NCI-H2171 (cell line): Measurements from ENCODE around the gene DENND4C.

ENCODE experiments used
- DNase-seq: peaks from one replicate; lab custom pipeline; 2025; lab: John Stamatoyannopoulos, UW

The DENND4C gene

DNA sequence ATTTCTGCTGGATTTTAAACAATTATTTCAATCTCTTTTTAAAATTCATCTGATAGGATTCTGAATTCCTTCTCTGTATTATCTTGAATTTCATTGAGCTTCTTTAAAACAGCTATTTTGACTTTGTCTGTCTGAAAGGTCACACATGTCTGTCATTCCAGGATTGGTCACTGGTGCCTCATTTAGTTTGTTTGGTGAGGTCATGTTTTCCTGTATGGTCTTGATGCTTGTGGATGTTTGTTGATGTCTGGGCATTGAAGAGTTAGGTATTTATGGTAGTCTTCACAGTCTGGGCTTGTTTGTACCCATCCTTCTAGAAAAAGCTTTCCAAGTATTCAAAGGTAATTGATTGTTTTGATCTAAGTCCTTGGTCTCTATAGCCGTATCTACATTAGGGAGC, 39.1 kb downstream of the DENND4C start:
- no peak for DNase-seq

DNA sequence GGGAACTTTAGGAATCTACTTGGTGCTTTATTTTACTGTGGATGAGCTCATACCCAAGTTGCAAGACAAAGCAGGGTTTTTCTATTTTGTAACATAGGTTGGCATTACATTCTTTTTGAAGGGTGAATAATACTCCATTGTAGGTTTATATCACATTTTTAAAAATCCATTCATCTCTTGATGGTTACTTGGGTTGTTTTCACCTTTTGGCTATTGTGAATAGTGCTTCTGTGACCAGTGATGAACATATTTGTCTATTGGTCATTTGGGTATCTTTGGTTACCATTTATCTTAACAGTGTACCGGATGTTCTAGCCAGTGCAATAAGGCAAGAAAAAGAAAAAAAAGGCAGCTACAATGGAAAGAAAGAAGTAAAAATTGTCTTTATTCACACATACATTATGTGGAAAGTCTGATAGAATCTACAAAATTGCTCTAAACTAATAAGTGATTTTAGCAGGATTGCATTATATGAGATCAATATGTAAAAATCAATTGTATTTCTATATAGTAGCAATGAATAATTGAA, 40.0 kb downstream of the DENND4C start:
- no peak for DNase-seq

DNA sequence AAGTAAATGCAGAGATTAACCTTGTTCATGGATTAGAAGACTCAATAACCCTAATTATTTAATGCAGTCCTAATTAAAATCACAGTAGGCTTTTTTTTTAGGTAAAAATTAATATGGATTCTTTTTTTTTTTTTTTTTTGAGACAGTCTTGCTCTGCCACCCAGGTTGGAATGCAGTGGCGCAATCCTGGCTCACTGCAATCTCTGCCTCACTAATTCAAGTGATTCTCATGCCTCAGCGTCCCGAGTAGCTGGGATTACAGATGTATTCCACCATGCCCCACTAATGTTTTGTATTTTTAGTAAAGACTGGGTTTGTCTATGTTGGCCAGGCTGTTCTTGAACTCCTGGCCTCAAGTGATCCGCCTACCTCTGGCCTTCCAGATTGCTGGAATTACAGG, 40.6 kb downstream of the DENND4C start:
- no peak for DNase-seq

DNA sequence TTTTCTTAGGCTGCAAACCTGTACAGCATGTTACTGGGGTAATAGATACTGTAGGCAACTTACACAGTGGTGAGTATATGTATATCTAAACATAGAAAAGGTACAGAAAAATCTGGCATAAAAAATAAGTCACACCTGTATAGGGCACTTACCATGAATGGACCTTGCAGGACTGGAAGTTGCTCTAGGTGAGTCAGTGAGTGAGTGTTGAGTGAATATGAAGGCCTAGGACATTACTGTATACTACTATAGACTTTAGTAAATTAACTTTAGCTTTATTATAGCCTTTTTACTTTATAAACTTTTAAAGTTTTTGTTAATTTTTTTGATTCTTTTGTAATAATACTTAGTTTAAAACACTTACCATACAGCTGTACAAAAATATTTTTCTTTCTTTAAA, 51.3 kb downstream of the DENND4C start:
- no peak for DNase-seq

DNA sequence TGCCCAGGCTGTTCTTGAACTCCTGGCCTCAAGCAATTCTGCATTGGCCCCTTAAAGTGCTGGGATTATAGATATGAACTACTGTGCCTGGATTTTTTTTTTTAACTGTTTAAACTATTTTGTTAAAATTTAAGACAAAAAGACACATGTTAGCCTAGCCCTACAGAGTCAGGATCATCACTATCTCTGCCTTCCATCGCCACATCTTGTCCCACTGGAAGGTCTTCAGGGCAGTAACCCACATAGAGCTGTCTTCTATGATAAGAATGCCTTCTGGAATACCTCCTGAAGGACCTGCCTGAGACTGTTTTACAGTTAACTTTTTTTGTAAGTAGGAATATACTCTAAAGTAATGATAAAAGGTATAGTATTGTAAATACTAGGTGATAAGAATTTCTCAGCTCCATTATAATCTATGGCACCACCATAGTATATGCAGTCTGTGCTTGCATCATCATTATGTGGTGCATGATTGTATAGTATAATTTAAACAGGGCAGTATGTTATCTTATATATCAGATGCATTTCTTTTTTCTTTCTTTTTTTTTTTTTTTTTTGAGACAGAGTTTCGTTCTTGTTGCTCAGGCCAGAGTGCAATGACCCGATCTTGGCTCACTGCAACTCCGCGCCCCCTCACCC, 52.7 kb downstream of the DENND4C start:
- no peak for DNase-seq

DNA sequence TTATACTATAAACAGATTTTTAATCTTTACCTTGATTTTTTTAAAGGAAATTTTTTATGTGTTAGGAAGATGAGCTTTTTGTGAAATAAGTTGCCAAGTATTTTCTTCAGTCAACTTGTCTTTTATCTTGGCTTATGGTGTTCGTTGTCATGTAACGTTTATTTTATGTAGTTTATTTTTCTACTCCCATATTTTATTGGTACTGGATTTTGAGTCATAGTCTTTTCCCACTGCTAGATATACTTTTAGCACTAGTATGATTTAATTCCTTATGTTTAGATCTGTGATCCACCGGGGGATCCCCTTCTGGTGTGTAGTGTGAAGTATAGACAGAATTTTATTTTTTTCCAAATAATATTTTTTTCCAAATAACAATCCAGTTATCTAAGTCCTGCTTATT, 54.2 kb downstream of the DENND4C start:
- DNase-seq = no peak

DNA sequence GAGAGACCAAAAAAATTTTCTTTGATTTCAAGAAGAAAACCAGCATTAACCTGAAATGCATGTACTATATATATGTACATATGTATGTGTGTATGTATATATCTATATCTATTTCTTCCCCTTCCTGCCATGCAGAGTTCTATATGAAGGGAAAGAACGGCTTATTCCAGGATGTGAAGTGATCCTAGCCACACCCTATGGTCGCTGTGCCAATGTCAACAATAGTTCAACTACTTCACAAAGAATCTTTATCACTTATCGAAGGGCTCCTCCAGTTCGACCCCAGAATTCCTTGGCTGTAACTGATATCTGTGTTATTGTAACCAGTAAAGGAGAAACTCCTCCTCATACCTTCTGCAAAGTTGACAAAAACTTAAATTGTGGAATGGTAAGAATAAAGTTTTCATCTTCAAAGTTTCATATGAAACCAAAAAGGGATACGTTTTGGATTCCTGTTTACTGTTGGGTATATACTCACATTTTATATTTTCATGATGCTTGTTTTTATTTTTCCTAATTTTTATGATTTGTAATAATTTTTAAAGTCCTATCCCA, 56.2 kb downstream of the DENND4C start:
- DNase-seq = no peak

- no peak for DNase-seq
Observed at GRCh38 chr9:19288081-19288480, 57.6 kb downstream of the DENND4C start.

GRCh38 chr9:19290103-19290502, 59.6 kb downstream of the DENND4C start:
- no peak for DNase-seq

DNA sequence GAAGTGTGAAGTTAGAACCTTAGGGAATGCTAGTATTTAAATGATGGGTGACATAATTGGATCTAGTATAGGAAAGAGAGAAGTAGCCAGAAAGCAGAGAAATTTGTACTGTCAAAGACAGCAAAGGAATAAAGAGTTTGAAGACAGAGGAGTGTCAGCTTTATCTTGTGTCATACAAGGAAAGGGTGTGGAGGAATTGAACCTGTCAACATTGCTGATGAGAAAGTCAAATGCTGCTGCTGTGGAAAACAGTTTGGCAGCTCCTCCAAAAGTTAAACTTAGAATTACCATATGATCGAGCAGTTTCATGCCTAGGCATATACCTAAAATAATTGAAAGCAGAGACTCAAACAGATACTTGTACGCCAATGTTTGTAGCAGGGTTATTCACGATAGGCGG, 63.7 kb downstream of the DENND4C start:
- no peak for DNase-seq

DNA sequence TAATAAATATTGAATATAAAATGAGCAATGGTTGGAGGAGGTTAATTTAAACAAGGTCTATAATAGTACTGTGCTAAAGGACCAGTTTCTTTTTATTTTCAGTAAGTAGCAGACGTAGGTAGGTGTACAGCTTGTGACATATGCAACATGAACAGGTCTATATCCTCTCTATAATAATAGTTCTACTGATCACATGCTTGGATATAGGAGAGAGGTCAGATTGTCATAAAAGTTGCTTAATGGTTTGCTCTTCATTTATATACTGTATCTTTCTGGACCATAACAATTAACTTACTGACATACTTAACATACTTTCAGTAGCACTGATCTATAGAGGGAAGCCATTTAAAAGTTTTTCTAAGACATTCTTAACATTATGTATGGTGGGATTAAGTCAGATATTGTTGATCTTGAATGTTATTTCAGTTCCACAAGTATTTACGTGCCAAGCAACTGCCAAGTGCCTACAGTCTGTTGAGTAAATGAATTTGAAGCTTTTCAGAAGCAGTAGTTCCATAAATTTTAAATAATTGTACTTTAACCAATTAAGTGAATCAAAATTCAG, 68.0 kb downstream of the DENND4C start:
- DNase-seq = no peak

DNA sequence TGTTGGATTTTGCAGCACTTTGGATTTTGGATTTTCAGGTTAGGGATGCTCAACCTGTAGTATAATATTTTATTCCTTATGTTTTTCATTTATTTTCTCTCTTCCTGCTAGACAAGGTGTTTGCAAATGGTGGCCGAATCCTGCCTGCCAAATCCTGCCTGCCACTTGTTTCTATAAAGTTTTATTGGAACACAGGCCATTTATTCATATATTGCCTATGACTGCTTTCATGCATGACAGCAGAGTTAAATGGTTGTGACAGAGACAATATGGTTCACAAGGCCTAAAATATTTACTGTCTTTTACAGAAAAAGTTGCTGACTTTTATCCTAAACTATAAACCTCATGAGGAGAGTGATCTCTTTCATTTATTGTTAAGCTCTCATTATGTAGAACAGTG, 72.7 kb downstream of the DENND4C start:
- no peak for DNase-seq

- no peak for DNase-seq
Observed at GRCh38 chr9:19306568-19306967, 76.1 kb downstream of the DENND4C start.

GRCh38 chr9:19310246-19310645, 79.8 kb downstream of the DENND4C start:
- no peak for DNase-seq

DNA sequence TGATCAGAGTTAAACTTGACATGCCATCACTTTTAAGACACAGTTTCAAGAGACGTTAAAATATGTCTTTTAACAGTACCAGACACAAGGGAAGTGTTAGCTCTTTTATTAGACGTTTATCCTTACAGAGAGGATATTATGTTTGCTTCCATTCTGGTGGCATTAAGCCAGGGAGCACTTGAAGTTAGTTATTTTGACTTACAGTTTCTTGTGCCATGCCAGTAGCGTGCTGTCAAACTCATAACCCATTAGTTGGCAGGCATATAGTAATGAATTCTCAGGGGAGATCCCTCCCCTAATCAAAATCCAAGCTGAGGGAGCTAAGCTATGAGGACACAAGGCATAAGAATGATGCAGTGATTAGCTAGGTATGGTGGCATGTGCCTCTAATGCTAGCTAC, 83.1 kb downstream of the DENND4C start:
- DNase-seq = no peak

- no peak for DNase-seq
Observed at GRCh38 chr9:19320495-19320894, 90.0 kb downstream of the DENND4C start.

- no peak for DNase-seq
Observed at GRCh38 chr9:19331877-19332276, 101.4 kb downstream of the DENND4C start.

GRCh38 chr9:19336166-19336565, 105.7 kb downstream of the DENND4C start:
- DNase-seq = no peak

- DNase-seq = no peak
Observed at GRCh38 chr9:19342947-19343346, 112.5 kb downstream of the DENND4C start.

DNA sequence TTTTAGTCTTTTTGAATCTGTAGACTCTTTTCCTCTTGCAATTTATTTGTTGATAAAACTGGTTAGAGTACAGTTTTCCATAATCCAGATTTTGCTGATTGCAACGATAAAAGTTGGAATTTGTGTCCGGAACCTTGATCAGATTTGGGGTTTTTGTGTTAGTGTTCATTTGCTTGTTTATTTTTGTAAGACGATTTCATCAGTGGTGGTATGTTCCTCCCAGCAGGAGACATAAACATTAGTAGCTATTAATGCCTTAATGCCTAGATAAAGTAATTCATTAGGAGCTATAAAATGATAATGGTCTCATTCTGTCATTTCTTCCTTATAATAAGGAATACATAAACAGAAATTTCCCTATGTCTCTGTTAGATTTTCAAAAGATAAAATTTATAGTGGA, 128.2 kb downstream of the DENND4C start:
- no peak for DNase-seq

- no peak for DNase-seq
Observed at GRCh38 chr9:19369107-19369506, 138.6 kb downstream of the DENND4C start.

DNA sequence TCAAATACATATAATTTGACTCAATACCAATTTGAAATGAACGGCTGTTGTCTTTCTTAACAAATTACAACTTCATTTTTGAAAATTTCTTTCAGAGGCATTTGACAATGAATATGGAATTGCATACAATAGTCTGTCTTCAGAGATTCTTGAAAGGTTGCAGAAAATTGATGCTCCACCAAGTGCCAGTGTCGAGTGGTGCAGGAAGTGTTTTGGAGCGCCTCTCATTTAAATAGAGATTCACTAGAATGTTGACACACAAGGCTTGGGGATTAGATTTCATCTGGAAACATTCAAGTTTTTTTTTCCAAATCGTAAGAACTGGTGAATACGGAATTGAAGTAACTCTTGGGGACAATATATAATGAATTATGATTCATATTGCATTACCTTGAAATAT, 141.4 kb downstream of the DENND4C start:
- DNase-seq = no peak

DNA sequence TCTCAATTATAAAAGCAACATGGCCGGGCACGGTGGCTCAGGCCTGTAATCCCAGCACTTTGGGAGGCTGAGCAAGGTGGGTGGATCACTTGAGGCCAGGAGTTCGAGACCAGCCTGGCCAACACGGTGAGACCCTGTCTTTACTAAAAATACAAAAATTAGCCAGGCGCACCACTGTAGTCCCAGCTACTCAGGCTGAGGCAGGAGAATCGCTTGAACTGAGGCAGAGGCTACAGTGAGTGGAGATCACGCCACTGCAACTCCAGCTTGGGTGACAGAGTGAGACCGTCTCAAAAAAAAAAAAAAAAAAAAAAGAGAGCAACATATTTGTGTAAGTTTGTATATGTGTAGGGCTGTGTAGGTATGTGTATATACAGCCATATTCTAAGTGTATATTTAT, 142.1 kb downstream of the DENND4C start:
- no peak for DNase-seq

- DNase-seq = no peak
Observed at GRCh38 chr9:19373527-19373926, 143.0 kb downstream of the DENND4C start.
